Testis (tissue), 3 donors: ENCODE measurements around the gene TTC27. TPM values are rescaled to one million over a fixed set of nuclear protein-coding genes. Genes with fewer than 3 reads are reported as not detected.

ENCODE experiments used
- DNase-seq: peaks from one replicate; pipeline ENCODE4 v3.0.0-alpha.2; 2019
- H3K27ac ChIP-seq, 2 donors: fragments of 200-600 bp; sonication (generic); one replicate each; pipeline ENCODE4 v1.5.1; 2019
- H3K27me3 ChIP-seq: fragments of 200-600 bp; sonication (generic); one replicate; pipeline ENCODE4 v1.5.1; 2019
- H3K36me3 ChIP-seq: fragments of 200-600 bp; sonication (generic); one replicate; pipeline ENCODE4 v1.5.1; 2017; ENCODE audit warnings: low read depth; ENCODE audit errors: missing control alignments
- H3K4me1 ChIP-seq: fragments of 200-600 bp; sonication (generic); one replicate; pipeline ENCODE4 v1.5.1; 2019
- H3K4me3 ChIP-seq, 2 donors: fragments of 200-600 bp; sonication (generic); one replicate each; pipeline ENCODE4 v1.5.1; 2017 to 2019
- H3K9me3 ChIP-seq: fragments of 200-600 bp; sonication (generic); one replicate; pipeline ENCODE4 v1.5.1; 2017
- CTCF ChIP-seq, 3 experiments: fragments of 450-650 bp in 2 of 3; fragments of 200-600 bp in 1 of 3; sonication (generic) in 1 of 3; IDR thresholded peaks; one replicate each; pipeline ENCODE4 v1.5.1; 2016 to 2019; ENCODE audit warnings: antibody characterized with exemption in 3 of 3, mild to moderate bottlenecking in 2 of 3, moderate library complexity in 1 of 3
- POLR2A ChIP-seq: fragments of 450-650 bp; IDR thresholded peaks from one replicate; pipeline ENCODE4 v1.6.1; 2017; ENCODE audit warnings: antibody characterized with exemption, mild to moderate bottlenecking, moderate library complexity
- WGBS, 2 donors: methylation state at CpG; one replicate each; pipeline ENCODE4 v1.1.5; 2018; 5-methylcytosine and 5-hydroxymethylcytosine counted together
- intact Hi-C: fragments of 100-400 bp; cut with DNase I; formaldehyde crosslinking; loops from one replicate; pipeline ENCODE4 v1.15.1; 2023; ENCODE audit warnings: low total_unique reads
- polyA plus RNA-seq: library from polyadenylated mRNA; stranded (reverse); fragments of 350-450 nt; fragmentation: Illumina TruSeq; extraction: RNeasy Lipid Tissue Mini Kit (QIAGEN cat#74804); gene quantifications from one replicate; pipeline ENCODE4 v1.2.3, GENCODE V29; 2014; ENCODE audit warnings: low read depth, low replicate concordance; ENCODE audit not compliant: insufficient read depth
- total RNA-seq, 2 donors: library from RNA; depleted of rRNA; stranded (reverse); fragments of >200 nt; gene quantifications; one replicate each; pipeline ENCODE4 v1.2.3, GENCODE V29; 2016

Gene TTC27
- total and polyA plus RNA-seq, 3 donors from 2014 or later: 21.6 to 32.9 (median 26.7) TPM

- Histone ChIP-seq H3K9me3 (no peaks in the 10 kb centered on the region), H3K4me3 (no peak overlapping the region), H3K27me3 (no peaks in the 10 kb centered on the region), H3K36me3 (no peaks in the 10 kb centered on the region), H3K27ac (no peak overlapping the region), H3K4me1 (no peaks in the 10 kb centered on the region)
- TF ChIP-seq POLR2A: no peak
- no peak for TF ChIP-seq CTCF (IDR thresholded peaks at IDR 0.05)
- DNase-seq: no peak
- WGBS, 2 donors: 93 to 95% methylated on average over 3 of the region's 3 CpGs
- intact Hi-C loops: no loop called here
These were observed 115.8 kb downstream of the TTC27 start for GRCh38 chr2:32743480-32744236.

- intact Hi-C loops: no loop called here
- TF ChIP-seq POLR2A (no peak), CTCF (IDR thresholded peaks at IDR 0.05) (no peak)
- H3K36me3 ChIP-seq: no peaks in the 10 kb centered on the region
- no peak overlapping the region for H3K4me3 ChIP-seq
- no peak overlapping the region for H3K27ac ChIP-seq
- no peaks in the 10 kb centered on the region for H3K27me3 ChIP-seq
- 75 to 86% methylated on average over 2 of the region's 2 CpGs for WGBS, 2 donors
- no peaks in the 10 kb centered on the region for H3K4me1 ChIP-seq
- no peaks in the 10 kb centered on the region for H3K9me3 ChIP-seq
- DNase-seq: no peak
These were observed 117.3 kb downstream of the TTC27 start for GRCh38 chr2:32745191-32745590.

GRCh38 chr2:32745675-32746074 is 117.8 kb downstream of the TTC27 start:
- TF ChIP-seq POLR2A (no peak), CTCF (IDR thresholded peaks at IDR 0.05) (no peak)
- no peaks in the 10 kb centered on the region for H3K9me3 ChIP-seq
- intact Hi-C loops: no loop called here

GRCh38 chr2:32746669-32747068 is 118.8 kb downstream of the TTC27 start:
- Histone ChIP-seq H3K27ac (peak overlapping the region in 1 of 2 donors; percentile 4), H3K36me3 (no peaks in the 10 kb centered on the region), H3K27me3 (no peaks in the 10 kb centered on the region), H3K9me3 (no peaks in the 10 kb centered on the region), H3K4me1 (no peaks in the 10 kb centered on the region), H3K4me3 (no peak overlapping the region)
- intact Hi-C loops: no loop called here
- TF ChIP-seq POLR2A: no peak
- TF ChIP-seq CTCF (IDR thresholded peaks at IDR 0.05): no peak
- no peak for DNase-seq

More at GRCh38 chr2:32745675-32746074, 117.8 kb downstream of the TTC27 start:
- Histone ChIP-seq H3K27ac (no peak overlapping the region), H3K36me3 (no peaks in the 10 kb centered on the region), H3K4me1 (no peaks in the 10 kb centered on the region), H3K27me3 (no peaks in the 10 kb centered on the region), H3K4me3 (no peak overlapping the region)
- DNase-seq: no peak
- whole genome bisulfite sequencing, 2 donors: 50 to 81% methylated on average over 1 of the region's 1 CpG

GRCh38 chr2:32748158-32748557 is 120.3 kb downstream of the TTC27 start:
- no peaks in the 10 kb centered on the region for H3K36me3 ChIP-seq
- no peaks in the 10 kb centered on the region for H3K9me3 ChIP-seq
- 95% methylated on average over 1 of the region's 1 CpG for WGBS, 2 donors
- intact Hi-C loops: no loop called here
- DNase-seq: no peak
- no peak overlapping the region for H3K27ac ChIP-seq
- H3K4me3 ChIP-seq: no peak overlapping the region
- H3K27me3 ChIP-seq: no peaks in the 10 kb centered on the region
- TF ChIP-seq CTCF (IDR thresholded peaks at IDR 0.05) (no peak), POLR2A (no peak)
- H3K4me1 ChIP-seq: peaks cover 7% of the 10 kb centered on the region
